Posterior cingulate gyrus (tissue), 11 donors: Measurements from ENCODE around the gene SLC12A3.

ENCODE experiments used
- DNase-seq, 10 donors: peaks; one replicate each; pipeline versions ENCODE4 v3.0.0 to v3.0.0-alpha.2; 2020 to 2021; ENCODE audit warnings: mixed read lengths in 3 of 10
- intact Hi-C: fragments of 100-400 bp; cut with DNase I; formaldehyde crosslinking; loops from one replicate; pipeline ENCODE4 v1.15.1; 2023

The SLC12A3 gene

GRCh38 chr16:56885446-56886162, 20.6 kb downstream of the SLC12A3 start:
- DNase-seq: no peak
- intact Hi-C loops: no loop called here

- no peak for DNase-seq
- intact Hi-C loops: no loop called here
These were observed 21.3 kb downstream of the SLC12A3 start for GRCh38 chr16:56886296-56886695.

GRCh38 chr16:56886826-56887225, 21.8 kb downstream of the SLC12A3 start:
- intact Hi-C loops: no loop called here
- no peak for DNase-seq

- no peak for DNase-seq
These were observed 23.8 kb downstream of the SLC12A3 start for GRCh38 chr16:56888806-56889205.

GRCh38 chr16:56889206-56889605, 24.2 kb downstream of the SLC12A3 start:
- no peak for DNase-seq
- intact Hi-C loops: no loop called here

More at GRCh38 chr16:56888806-56889205, 23.8 kb downstream of the SLC12A3 start:
- intact Hi-C loops: no loop called here

GRCh38 chr16:56891685-56892084, 26.7 kb downstream of the SLC12A3 start:
- DNase-seq: no peak

GRCh38 chr16:56892705-56893104, 27.7 kb downstream of the SLC12A3 start:
- no peak for DNase-seq
- intact Hi-C loops: no loop called here

More at GRCh38 chr16:56891685-56892084, 26.7 kb downstream of the SLC12A3 start:
- intact Hi-C loops: no loop called here

GRCh38 chr16:56894331-56894917, 29.4 kb downstream of the SLC12A3 start:
- intact Hi-C loops: no loop called here
- DNase-seq: no peak

GRCh38 chr16:56895813-56896212, 30.8 kb downstream of the SLC12A3 start:
- no peak for DNase-seq
- intact Hi-C loops: no loop called here

GRCh38 chr16:56896244-56896643, 31.2 kb downstream of the SLC12A3 start:
- intact Hi-C loops: no loop called here
- no peak for DNase-seq

- DNase-seq: no peak
- intact Hi-C loops: no loop called here
These were observed 32.2 kb downstream of the SLC12A3 start for GRCh38 chr16:56897026-56897799.

GRCh38 chr16:56898847-56899246, 33.8 kb downstream of the SLC12A3 start:
- intact Hi-C loops: no loop called here
- DNase-seq: no peak

- intact Hi-C loops: no loop called here
- DNase-seq: no peak
These were observed 38.9 kb downstream of the SLC12A3 start for GRCh38 chr16:56903866-56904265.

- peak in 1 of 10 donors; percentile 1 for DNase-seq
- intact Hi-C loops: no loop called here
These were observed 42.4 kb downstream of the SLC12A3 start for GRCh38 chr16:56907401-56907800.

- intact Hi-C loops: no loop called here
- peak in 1 of 10 donors; percentile 18 for DNase-seq
These were observed 44.5 kb downstream of the SLC12A3 start for GRCh38 chr16:56909527-56909979.

GRCh38 chr16:56910112-56910511, 45.1 kb downstream of the SLC12A3 start:
- peak in 1 of 10 donors; percentile 37 for DNase-seq
- intact Hi-C loops: no loop called here

- intact Hi-C loops: no loop called here
- peak in 2 of 10 donors; percentile 28 to 49 for DNase-seq
These were observed 45.9 kb downstream of the SLC12A3 start for GRCh38 chr16:56910654-56911539.

GRCh38 chr16:56911771-56912571, 47.0 kb downstream of the SLC12A3 start:
- intact Hi-C loops: no loop called here
- peak in 4 of 10 donors; percentile 10 to 81 (median 17) for DNase-seq
